Gastroesophageal sphincter (tissue), 3 donors: ENCODE data around the gene RPTOR.

Source experiments
- CTCF ChIP-seq, 4 experiments: fragments of 200-600 bp in 2 of 4; fragments of 450-650 bp in 2 of 4; sonication (generic) in 1 of 4; IDR thresholded peaks; one replicate each; pipeline ENCODE4 v1.5.1; 2017 to 2019; ENCODE audit warnings: antibody characterized with exemption in 4 of 4, mild to moderate bottlenecking in 2 of 4, moderate library complexity in 2 of 4
- POLR2AphosphoS5 ChIP-seq: sonication (generic); formaldehyde crosslinking; IDR thresholded peaks from one replicate; pipeline ENCODE4 v1.6.1; 2017; ENCODE audit warnings: antibody characterized with exemption

GRCh38 chr17:80798595-80799537 lies 254.2 kb downstream of the RPTOR start:
- TF ChIP-seq CTCF (IDR thresholded peaks at IDR 0.05) (no peak), POLR2AphosphoS5 (no peak)
